GM21526 (cell line): Measurements from ENCODE around the gene SLC16A13.
"Not testable (repeated sequence)": the region's sequence is repeated elsewhere in the genome, so short reads cannot be mapped to it uniquely, and the experiment has no call there.

Experiments
- ATAC-seq: cut with Tn5 transposase; IDR thresholded peaks from one replicate; pipeline ENCODE4 v1.9.1; 2021; ENCODE audit warnings: moderate library complexity; ENCODE audit not compliant: unreplicated experiment, low FRiP score

The SLC16A13 gene, protein sequence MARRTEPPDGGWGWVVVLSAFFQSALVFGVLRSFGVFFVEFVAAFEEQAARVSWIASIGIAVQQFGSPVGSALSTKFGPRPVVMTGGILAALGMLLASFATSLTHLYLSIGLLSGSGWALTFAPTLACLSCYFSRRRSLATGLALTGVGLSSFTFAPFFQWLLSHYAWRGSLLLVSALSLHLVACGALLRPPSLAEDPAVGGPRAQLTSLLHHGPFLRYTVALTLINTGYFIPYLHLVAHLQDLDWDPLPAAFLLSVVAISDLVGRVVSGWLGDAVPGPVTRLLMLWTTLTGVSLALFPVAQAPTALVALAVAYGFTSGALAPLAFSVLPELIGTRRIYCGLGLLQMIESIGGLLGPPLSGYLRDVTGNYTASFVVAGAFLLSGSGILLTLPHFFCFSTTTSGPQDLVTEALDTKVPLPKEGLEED

DNA sequence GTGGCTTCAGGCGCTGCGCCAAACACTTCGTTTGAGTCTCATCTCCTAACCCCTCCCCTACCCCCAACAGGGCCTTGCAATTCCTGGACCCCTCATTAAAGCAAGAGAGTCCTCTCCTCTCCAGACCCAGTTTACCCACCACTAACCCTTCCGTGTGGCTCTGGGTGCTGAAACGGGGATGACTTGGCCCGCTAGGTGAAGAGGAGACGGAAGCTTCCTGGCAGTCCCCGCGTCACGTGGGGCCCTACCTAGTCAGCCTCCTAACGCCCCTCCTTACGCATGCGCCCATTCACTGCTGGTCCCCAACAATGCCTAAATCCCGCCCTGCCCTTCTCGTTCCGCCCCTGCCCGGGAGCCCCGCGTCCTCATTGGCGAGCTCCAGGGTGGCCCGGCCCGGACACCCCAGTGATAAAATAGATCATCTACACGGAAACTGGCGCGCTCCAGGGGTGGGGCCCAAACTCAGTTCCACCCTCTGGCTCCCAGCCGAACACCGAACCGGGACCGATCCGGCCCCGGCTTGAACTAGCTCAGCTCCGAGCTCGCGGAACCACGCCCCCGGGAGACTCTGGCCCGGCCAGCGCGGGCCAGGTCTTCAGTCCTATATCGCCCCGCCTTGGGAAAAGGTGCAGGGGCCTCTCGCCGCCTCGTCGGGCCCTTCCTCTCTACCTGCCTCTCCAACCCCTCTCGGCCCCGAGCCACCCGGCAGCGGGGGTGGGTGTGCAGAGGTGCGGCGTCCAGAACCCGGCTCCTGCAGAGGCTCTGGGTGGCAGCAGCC lies at the start of gene SLC16A13:
TSS of gene SLC16A13 (plus strand) at position 425 of the 778 bp plus-strand sequence. CDS start 368 bp downstream, outside the sequence.
- peak; percentile 84 for ATAC-seq

DNA sequence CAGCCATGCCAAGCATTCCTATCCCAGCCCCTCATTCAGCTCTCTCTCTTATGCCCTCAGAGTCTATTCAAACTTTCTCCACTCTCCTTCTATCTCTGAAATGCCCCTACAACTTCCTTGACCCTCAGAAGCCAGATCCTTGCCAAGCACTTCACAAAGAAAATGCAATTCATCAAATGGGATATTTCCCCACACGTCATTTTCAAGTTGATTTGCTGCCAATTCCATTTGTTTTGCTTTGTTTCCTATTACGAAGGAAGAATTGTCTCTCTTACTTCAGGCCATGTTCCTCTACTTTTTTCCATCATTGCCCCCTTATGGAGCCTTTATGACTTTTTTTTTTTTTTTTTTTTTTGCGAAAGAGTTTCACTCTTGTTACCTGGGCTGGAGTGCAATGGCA lies 49.1 kb upstream of the SLC16A13 start:
- ATAC-seq, result no peak

DNA sequence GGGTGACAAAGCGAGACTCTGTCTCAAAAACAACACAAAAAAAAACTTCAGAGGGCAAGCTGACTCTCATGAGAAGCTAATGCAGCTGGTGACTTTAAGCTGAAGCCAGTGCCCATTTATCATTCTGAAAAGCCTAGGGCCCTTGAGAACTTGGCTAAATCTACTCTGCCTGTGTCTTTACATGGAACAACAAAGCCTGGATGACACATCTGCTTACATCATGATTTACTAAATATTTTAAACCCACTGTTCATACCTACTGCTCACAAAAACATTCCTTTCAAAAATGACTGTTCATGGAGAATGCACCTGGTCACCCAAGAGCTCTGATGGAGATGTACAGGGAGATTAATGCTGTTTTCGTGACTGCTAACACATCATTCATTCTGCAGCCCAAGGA lies 46.0 kb upstream of the SLC16A13 start:
- no peak for ATAC-seq

DNA sequence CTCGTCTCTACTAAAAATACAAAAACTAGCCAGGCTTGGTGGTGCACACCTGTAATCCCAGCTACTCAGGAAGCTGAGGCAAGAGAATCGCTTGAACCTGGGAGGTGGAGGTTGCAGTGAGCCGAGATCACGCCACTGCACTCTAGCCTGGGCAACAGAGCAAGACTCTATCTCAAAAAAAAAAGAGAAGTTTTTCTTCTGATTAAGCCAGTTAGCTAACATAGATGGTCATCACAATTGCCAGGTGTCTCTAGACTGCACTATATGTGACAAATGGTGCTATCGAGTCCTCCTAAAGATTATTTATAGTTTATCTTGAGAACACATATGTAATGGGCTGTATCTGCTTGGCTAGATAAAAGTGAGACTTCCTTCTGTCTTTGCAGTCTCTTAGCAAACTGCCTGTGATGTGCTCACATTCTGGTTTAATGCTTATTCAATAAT lies 42.2 kb upstream of the SLC16A13 start:
- not testable (repeated sequence) for ATAC-seq

DNA sequence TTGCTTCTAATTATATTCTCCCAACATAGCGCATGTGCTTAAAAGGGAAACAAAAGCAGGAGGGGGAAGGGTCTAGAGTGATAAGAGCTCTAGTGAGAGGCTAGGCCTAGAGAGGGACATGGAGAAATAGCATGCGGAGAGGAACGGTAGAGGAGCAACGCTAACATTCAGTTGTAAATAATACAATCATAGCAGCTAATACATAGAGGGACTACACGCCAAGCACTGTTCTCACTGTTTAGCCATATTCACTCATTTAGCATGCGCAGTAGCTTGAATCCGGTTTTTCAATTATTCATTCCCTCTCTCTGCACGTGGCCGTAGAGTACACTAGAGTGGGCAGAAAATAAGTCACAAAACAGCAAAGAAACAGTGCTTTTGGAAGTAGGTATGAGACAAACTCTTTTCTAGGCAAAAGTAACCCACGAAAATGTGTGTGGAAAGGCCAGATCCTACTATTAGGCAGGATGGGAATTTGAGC lies 41.7 kb upstream of the SLC16A13 start:
- ATAC-seq, result no peak

DNA sequence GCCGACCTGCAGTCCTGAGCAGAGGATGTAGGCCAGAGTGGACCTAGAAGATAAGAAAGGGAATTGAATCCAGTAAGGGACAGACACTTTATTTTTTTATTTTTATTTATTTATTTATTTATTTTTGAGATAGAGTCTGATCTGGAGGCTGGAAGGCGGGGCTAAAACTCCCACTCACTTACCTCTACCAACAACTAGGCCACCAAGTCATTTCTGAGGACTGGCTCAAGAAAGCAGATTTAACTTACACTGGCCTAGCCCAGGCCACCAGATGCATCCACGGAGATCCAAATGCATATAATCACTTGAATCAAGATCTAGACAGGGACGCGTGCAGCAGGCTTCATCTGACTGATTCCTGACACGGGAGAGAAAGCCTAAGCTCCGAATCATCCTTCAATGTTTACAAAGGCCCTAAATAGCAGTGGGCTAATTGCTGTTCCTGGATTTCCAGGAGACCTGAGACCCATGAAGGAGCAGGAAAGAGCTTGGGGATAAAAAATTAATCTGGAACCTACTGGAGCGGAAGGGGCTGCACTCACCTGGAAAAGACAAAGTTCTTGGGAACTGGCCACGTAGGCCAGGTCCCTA lies 41.1 kb upstream of the SLC16A13 start:
- ATAC-seq, result no peak

DNA sequence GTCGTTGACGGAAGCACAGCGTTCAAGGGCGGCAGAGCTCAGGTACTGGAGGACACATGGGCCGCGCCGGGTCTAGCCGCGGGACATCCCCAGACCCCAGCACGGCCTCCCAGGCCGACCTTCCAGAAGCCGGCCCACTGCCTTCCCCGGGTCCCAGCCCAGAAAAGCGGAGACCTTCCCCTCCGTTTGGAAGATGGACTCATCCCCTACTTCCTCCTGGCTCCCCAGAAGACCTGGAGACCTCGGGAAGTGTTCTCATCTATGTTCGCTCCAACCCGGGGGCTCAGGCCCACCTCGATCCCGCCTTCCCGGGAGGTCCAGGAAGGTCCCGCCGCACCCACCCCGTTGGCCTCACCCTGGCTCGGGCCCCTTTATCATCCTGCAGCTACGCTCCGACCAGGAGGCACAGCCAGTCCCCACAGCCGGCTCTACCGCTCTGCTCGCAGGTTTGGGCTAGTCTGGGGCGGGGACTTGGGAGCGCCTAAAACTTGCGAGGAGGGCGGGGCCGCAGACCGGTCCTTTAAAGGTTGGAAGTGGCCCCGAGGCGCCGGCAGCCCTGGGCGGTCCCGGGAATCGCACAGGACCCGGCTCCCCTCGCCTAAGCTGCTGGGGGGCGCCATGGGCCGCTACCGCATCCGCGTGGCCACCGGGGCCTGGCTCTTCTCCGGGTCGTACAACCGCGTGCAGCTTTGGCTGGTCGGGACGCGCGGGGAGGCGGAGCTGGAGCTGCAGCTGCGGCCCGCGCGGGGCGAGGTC lies 40.1 kb upstream of the SLC16A13 start, which contains the start of gene ALOX12:
TSS of gene ALOX12 (plus strand) at position 550 of the 756 bp plus-strand sequence. CDS start at position 619, 69 bp downstream.
- ATAC-seq, result no peak

DNA sequence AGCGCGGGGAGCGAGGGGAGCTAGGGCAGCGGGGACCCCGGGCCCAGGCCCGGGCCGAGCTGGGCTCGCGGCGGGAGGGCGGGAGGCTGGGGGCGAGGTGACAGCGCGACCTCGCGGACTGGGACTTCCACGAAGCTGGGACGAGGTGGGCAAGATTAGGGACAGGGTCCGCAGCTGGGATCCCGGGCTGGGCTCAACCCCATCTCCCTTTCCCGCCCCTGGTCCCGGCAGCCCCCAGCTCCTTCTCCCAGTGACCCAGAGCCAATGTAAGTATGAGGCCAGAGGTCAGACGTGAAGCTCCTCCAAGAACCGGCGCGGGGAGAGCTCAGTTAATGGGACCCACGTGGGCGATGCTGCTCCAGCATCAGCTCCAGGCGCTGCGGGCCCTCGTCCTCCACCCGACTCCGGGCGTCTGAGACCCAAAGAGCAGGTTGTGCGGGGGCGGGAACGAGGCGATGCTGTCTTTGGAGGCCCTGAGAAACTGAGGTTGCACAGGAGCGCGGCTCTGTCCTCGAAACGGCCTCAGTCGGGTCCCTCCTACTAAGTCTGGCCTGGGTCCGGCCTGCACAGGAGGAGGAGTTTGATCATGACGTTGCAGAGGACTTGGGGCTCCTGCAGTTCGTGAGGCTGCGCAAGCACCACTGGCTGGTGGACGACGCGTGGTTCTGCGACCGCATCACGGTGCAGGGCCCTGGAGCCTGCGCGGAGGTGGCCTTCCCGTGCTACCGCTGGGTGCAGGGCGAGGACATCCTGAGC lies 39.4 kb upstream of the SLC16A13 start:
- ATAC-seq, result no peak

DNA sequence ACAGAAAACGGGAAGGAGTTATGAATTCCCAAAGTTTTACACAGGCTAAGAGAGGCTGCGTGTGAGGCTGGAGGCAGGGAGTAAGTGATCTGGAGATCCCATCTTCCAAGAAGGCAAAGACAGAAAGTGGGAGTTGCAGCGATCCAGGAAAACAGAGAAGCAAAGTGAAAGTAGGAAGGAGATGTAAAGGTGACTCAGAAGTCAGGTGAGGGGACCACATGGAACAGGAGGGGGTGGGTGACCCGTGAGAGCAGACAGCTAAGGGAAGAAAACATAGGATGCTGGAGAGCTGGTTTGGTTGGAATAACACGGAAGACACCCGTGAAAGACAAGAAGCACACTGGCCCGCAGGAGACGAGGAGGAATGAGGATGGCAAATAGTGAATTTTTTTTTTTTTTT lies 38.6 kb upstream of the SLC16A13 start:
- no peak for ATAC-seq

DNA sequence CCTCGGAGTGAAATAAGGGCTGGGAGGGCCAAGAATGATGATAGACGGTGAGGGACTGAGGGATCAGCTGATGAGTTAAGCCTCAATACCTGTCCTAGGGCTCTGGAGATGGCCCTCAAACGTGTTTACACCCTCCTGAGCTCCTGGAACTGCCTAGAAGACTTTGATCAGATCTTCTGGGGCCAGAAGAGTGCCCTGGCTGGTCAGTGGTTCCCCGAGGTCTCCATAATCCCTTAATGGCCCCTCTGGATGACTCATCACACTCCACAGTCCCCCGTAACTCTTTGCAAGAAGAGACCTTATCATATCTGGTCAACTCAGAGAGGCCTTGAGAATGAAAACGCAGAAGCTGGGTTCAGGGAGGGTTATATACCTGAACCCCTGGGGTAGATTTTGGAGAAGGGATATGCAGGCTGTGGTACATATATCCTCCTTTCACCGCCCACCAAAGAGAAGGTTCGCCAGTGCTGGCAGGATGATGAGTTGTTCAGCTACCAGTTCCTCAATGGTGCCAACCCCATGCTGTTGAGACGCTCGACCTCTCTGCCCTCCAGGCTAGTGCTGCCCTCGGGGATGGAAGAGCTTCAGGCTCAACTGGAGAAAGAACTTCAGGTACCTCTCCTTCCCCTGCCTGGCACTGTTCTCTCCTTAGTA lies 36.8 kb upstream of the SLC16A13 start:
- ATAC-seq, result no peak

DNA sequence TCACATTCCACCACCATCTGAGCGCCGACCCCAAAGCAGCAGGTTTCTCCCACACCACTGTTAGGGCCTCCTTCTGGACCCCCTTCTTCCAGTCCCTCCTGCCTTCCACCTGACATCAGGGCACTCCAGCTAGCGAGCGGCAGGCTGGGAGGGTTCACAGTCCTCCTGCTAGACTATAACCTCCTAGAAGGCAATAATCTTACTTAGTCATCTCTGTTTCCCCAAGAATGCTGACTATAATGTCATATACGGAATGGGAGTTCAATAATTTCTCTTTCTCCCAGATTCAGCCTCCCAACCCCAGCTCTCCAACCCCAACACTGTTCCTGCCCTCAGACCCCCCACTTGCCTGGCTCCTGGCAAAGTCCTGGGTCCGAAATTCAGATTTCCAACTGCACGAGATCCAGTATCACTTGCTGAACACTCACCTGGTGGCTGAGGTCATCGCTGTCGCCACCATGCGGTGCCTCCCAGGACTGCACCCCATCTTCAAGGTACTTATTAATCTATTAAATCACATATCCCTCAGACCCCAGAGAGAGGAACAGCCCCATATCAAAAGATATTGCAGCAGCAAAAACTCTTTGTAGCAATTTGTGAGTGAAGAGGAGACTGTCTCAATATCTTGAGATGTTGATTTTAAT lies 34.4 kb upstream of the SLC16A13 start:
- no peak for ATAC-seq

DNA sequence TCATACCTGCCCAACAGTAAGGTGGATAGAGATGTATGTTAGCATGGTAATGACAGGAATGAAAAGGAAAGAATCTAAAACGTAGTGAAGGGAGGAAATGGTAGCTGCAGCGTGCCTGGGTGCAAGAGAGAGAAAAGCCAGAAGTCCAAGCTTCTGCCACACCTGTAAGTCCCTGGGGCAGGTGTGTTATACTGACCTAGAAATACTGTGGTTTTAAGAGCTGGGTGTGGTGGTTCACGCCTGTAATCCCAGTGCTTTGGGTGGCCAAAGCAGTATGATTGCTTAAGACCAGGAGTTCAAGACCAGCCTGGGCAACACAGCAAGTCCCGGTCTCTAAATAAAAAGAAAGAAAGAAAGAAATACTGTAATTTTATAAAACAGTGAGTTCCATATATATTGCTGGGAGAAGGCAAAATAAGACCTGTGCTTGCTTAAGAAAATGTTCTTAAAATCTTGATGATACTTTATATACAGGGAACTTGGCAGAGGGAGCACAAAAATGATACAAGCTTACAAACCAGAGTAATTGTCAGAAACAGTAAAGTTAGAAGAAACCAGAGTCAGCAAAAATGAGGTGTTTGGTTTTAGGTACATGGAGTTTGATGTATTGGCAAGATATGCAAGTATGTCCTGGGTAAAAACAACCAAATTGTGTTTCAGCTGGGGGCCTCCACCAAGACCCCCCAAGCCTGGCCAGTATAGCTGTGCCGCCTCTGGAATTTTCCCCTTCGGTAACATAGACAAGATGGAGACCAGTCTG lies 33.3 kb upstream of the SLC16A13 start:
- no peak for ATAC-seq

DNA sequence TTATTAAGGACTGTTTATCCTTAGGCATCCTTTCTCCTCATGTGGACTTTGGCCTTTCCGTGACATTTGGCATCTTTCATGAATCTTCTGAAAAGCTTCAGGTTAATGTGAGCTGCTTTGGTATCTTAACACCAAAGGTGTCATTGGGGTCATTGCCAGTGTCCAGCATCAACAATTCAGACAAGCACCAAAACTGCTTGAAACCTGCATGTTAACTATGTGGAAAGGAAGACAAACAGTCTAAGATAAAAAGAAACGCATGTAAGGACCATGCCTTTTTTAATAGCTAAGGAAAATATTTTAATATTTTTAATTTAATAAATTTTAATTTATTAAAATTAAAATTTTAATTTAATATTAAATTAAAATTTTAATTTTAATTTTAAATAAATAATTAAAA lies 32.1 kb upstream of the SLC16A13 start:
- no peak for ATAC-seq

DNA sequence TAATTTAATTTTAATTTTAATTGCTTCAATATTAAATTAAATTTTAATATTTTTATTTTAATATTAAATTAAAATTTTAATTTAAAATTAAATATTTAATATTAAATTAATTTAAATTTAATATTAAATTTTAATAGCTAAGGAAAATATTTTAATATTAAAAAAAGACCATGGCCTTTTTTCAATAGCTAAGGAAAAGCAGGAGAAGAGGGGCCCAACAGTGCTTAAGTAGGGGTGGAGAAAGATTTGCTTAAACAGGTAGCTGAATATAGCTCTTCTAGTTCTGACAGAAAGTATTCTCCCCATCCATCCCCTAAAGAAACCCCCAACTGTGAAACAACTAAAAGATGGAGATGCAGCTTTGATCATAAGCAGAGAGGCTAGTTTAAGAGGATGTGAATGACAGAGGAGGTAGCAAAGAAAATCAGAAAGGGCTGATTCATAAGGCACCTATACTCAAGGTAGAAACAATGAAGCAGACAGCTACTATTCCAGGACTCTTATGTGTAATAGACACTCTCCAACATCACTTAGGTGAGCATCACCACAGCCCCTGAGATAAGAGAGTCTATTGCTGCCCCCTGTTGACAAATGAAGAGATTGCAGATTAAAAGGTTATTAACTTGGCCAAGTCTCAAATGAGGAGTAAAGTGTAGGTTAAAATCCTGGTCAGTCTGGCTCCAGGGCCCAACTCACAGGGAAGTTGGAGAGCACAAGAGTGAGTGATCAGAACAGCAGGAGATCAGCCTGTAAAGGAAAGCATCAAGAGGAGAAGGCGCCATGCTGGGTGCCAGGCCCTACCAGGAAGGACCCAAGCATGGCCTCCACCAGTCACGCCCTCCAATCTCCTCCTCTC lies 31.2 kb upstream of the SLC16A13 start:
- no peak for ATAC-seq

DNA sequence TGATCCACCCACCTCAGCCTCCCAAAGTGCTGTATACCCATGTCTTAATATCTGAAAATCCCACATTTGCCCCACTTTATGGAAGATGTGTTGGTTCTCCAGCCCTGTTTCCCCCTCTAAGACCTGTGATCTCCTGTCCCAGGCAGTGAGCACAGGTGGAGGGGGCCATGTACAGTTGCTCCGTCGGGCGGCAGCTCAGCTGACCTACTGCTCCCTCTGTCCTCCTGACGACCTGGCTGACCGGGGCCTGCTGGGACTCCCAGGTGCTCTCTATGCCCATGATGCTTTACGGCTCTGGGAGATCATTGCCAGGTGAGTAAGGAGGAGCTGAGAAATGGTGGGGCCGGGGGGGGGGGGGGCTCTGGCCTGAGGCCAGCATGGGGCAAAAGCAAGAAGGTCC lies 30.1 kb upstream of the SLC16A13 start:
- no peak for ATAC-seq

DNA sequence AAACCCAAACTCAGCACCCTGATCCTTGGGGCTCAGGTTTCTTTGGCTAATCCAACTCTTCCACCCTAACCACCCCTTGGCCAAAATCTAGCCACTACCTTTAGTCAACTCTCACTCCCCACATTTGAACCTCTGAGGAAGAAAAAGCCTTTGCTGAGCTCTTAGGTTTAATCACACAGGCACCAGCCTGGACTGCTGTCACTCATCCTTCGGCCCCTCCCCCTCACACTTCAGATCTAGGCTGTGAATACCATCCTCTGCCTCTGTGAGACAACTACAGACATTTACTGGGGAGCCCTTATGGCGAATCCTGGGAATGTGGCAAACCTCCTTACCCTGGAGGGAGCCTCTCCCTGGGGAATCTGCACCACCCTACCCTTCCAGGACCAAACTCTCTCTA lies 28.7 kb upstream of the SLC16A13 start:
- no peak for ATAC-seq

DNA sequence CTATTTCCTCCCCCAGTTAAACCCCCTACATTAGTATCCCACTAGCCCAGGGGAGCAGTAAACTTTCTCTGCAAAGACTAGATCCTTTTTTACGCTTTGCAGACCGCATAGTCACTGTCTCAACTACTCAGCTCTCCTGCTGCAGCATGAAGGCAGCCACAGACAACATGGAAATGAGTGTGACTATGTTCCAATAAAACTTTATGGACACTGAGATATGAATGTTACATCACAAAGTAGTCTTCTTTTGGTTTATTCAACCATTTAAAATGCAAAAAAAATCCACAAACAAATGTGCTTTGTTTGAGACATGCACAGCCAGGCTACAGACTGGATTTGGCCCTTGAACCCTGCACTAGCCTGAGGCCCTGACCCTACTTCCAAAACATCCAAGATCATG lies 25.3 kb upstream of the SLC16A13 start:
- no peak for ATAC-seq
